ENCODE results near the gene PIK3R3. TPM values are rescaled to one million over a fixed set of nuclear protein-coding genes. Genes with fewer than 3 reads are reported as not detected.
"Not testable (repeated sequence)": the region's sequence is repeated elsewhere in the genome, so short reads cannot be mapped to it uniquely, and the experiment has no call there.

PIK3R3 gene
- total and polyA plus RNA-seq, 5 donors, result 20.0 to 49.8 (median 30.9) TPM

GRCh38 chr1:46065405-46065804 lies 67.0 kb downstream of the PIK3R3 start:
- no peak for DNase-seq
- no peak for ATAC-seq
- H3K4me1 ChIP-seq (ENCODE audit: control insufficient read depth, insufficient read depth, low read length), result no peaks in the 10 kb centered on the region
- no peak overlapping the region for H3K4me3 ChIP-seq (ENCODE audit: low read length)
- H3K27me3 ChIP-seq (ENCODE audit: control insufficient read depth, insufficient read depth), result no peaks in the 10 kb centered on the region
- H3K27ac ChIP-seq (ENCODE audit: low read length), result no peak overlapping the region
- intact Hi-C loops (cut with DNase I), result no loop called here
- no peaks in the 10 kb centered on the region for H3K9me3 ChIP-seq (ENCODE audit: control insufficient read depth, low read length)

GRCh38 chr1:46064708-46065107 lies 67.7 kb downstream of the PIK3R3 start:
- no peak overlapping the region for H3K27ac ChIP-seq (ENCODE audit: low read length)
- intact Hi-C loops (cut with DNase I), result no loop called here
- no peaks in the 10 kb centered on the region for H3K27me3 ChIP-seq (ENCODE audit: control insufficient read depth, insufficient read depth)
- no peaks in the 10 kb centered on the region for H3K4me1 ChIP-seq (ENCODE audit: control insufficient read depth, insufficient read depth, low read length)
- no peak for DNase-seq
- H3K9me3 ChIP-seq (ENCODE audit: control insufficient read depth, low read length), result no peaks in the 10 kb centered on the region
- ATAC-seq, result no peak
- WGBS, result 96% methylated on average over 1 of the region's 1 CpG
- no peak overlapping the region for H3K4me3 ChIP-seq (ENCODE audit: low read length)

- H3K27ac ChIP-seq (ENCODE audit: low read length), result no peak overlapping the region
- no peaks in the 10 kb centered on the region for H3K9me3 ChIP-seq (ENCODE audit: control insufficient read depth, low read length)
- intact Hi-C loops (cut with DNase I), result no loop called here
- no peak overlapping the region for H3K4me3 ChIP-seq (ENCODE audit: low read length)
- ATAC-seq (no peak), DNase-seq (no peak)
- WGBS, result 77% methylated on average over 4 of the region's 4 CpGs
- H3K4me1 ChIP-seq (ENCODE audit: control insufficient read depth, insufficient read depth, low read length), result no peaks in the 10 kb centered on the region
- H3K27me3 ChIP-seq (ENCODE audit: control insufficient read depth, insufficient read depth), result no peaks in the 10 kb centered on the region
Measured at GRCh38 chr1:46062651-46063319, 69.6 kb downstream of the PIK3R3 start.

- 63% methylated on average over 3 of the region's 3 CpGs for WGBS
Measured at GRCh38 chr1:46061146-46061545, 71.3 kb downstream of the PIK3R3 start.

GRCh38 chr1:46058936-46059335 lies 73.5 kb downstream of the PIK3R3 start:
- intact Hi-C loops (cut with DNase I), result no loop called here
- whole genome bisulfite sequencing, result 94% methylated on average over 5 of the region's 5 CpGs
- H3K4me3 ChIP-seq (ENCODE audit: low read length), result no peak overlapping the region
- no peak for ATAC-seq
- DNase-seq, result no peak
- H3K27me3 ChIP-seq (ENCODE audit: control insufficient read depth, insufficient read depth), result no peaks in the 10 kb centered on the region
- H3K9me3 ChIP-seq (ENCODE audit: control insufficient read depth, low read length), result no peaks in the 10 kb centered on the region
- H3K27ac ChIP-seq (ENCODE audit: low read length), result no peak overlapping the region
- no peaks in the 10 kb centered on the region for H3K4me1 ChIP-seq (ENCODE audit: control insufficient read depth, insufficient read depth, low read length)

More at GRCh38 chr1:46061146-46061545, 71.3 kb downstream of the PIK3R3 start:
- Histone ChIP-seq H3K9me3 (ENCODE audit: control insufficient read depth, low read length) (no peaks in the 10 kb centered on the region), H3K4me1 (ENCODE audit: control insufficient read depth, insufficient read depth, low read length) (no peaks in the 10 kb centered on the region), H3K27me3 (ENCODE audit: control insufficient read depth, insufficient read depth) (no peaks in the 10 kb centered on the region), H3K4me3 (ENCODE audit: low read length) (no peak overlapping the region), H3K27ac (ENCODE audit: low read length) (no peak overlapping the region)
- DNase-seq (no peak), ATAC-seq (no peak)
- intact Hi-C loops (cut with DNase I), result no loop called here

GRCh38 chr1:46057781-46058180 lies 74.6 kb downstream of the PIK3R3 start:
- intact Hi-C loops (cut with DNase I), result no loop called here
- no peak for ATAC-seq
- H3K9me3 ChIP-seq (ENCODE audit: control insufficient read depth, low read length), result no peaks in the 10 kb centered on the region
- 98% methylated on average over 3 of the region's 3 CpGs for WGBS
- no peaks in the 10 kb centered on the region for H3K27me3 ChIP-seq (ENCODE audit: control insufficient read depth, insufficient read depth)
- no peaks in the 10 kb centered on the region for H3K4me1 ChIP-seq (ENCODE audit: control insufficient read depth, insufficient read depth, low read length)
- H3K27ac ChIP-seq (ENCODE audit: low read length), result no peak overlapping the region
- no peak overlapping the region for H3K4me3 ChIP-seq (ENCODE audit: low read length)
- no peak for DNase-seq

- ATAC-seq; H3K27ac ChIP-seq (ENCODE audit: low read length); H3K4me3 ChIP-seq (ENCODE audit: low read length); H3K9me3 ChIP-seq (ENCODE audit: control insufficient read depth, low read length); intact Hi-C loops (cut with DNase I); H3K4me1 ChIP-seq (ENCODE audit: control insufficient read depth, insufficient read depth, low read length); H3K27me3 ChIP-seq (ENCODE audit: control insufficient read depth, insufficient read depth); DNase-seq: not testable (repeated sequence)
- 85% methylated on average over 4 of the region's 4 CpGs for WGBS
Measured at GRCh38 chr1:46057215-46057614, 75.2 kb downstream of the PIK3R3 start.

- Histone ChIP-seq H3K27ac (ENCODE audit: low read length) (no peak overlapping the region), H3K4me3 (ENCODE audit: low read length) (no peak overlapping the region), H3K27me3 (ENCODE audit: control insufficient read depth, insufficient read depth) (no peaks in the 10 kb centered on the region), H3K4me1 (ENCODE audit: control insufficient read depth, insufficient read depth, low read length) (no peaks in the 10 kb centered on the region), H3K9me3 (ENCODE audit: control insufficient read depth, low read length) (no peaks in the 10 kb centered on the region)
- DNase-seq (no peak), ATAC-seq (no peak)
- intact Hi-C loops (cut with DNase I), result no loop called here
- 97% methylated on average over 5 of the region's 5 CpGs for WGBS
Measured at GRCh38 chr1:46056325-46056724, 76.1 kb downstream of the PIK3R3 start.

GRCh38 chr1:46053734-46054133 lies 78.7 kb downstream of the PIK3R3 start:
- 65% methylated on average over 2 of the region's 2 CpGs for WGBS
- intact Hi-C loops (cut with DNase I), result no loop called here

GRCh38 chr1:46044116-46044515 lies 88.3 kb downstream of the PIK3R3 start:
- H3K4me1 ChIP-seq (ENCODE audit: control insufficient read depth, insufficient read depth, low read length), result peaks cover 16% of the 10 kb centered on the region
- DNase-seq, result no peak
- no peak for ATAC-seq
- intact Hi-C loops (cut with DNase I), result no loop called here
- H3K9me3 ChIP-seq (ENCODE audit: control insufficient read depth, low read length), result no peaks in the 10 kb centered on the region
- H3K27me3 ChIP-seq (ENCODE audit: control insufficient read depth, insufficient read depth), result no peaks in the 10 kb centered on the region
- no peak overlapping the region for H3K27ac ChIP-seq (ENCODE audit: low read length)
- WGBS, result 97% methylated on average over 5 of the region's 5 CpGs
- no peak overlapping the region for H3K4me3 ChIP-seq (ENCODE audit: low read length)

More at GRCh38 chr1:46053734-46054133, 78.7 kb downstream of the PIK3R3 start:
- Histone ChIP-seq H3K4me1 (ENCODE audit: control insufficient read depth, insufficient read depth, low read length) (no peaks in the 10 kb centered on the region), H3K27me3 (ENCODE audit: control insufficient read depth, insufficient read depth) (no peaks in the 10 kb centered on the region), H3K9me3 (ENCODE audit: control insufficient read depth, low read length) (no peaks in the 10 kb centered on the region), H3K27ac (ENCODE audit: low read length) (no peak overlapping the region), H3K4me3 (ENCODE audit: low read length) (no peak overlapping the region)
- ATAC-seq (no peak), DNase-seq (no peak)

GRCh38 chr1:46043458-46044017 lies 88.9 kb downstream of the PIK3R3 start:
- peaks cover 16% of the 10 kb centered on the region for H3K4me1 ChIP-seq (ENCODE audit: control insufficient read depth, insufficient read depth, low read length)

More at GRCh38 chr1:46043458-46044017, 88.9 kb downstream of the PIK3R3 start:
- Histone ChIP-seq H3K27me3 (ENCODE audit: control insufficient read depth, insufficient read depth) (no peaks in the 10 kb centered on the region), H3K27ac (ENCODE audit: low read length) (no peak overlapping the region), H3K9me3 (ENCODE audit: control insufficient read depth, low read length) (no peaks in the 10 kb centered on the region), H3K4me3 (ENCODE audit: low read length) (no peak overlapping the region)
- ATAC-seq (no peak), DNase-seq (no peak)
- WGBS, result 78% methylated on average over 11 of the region's 11 CpGs
- intact Hi-C loops (cut with DNase I), result no loop called here

Measured in right cardiac atrium (tissue), 5 donors.